NK-92 (cell line): ENCODE data around the gene MED29.
"Not testable (repeated sequence)": the region's sequence is repeated elsewhere in the genome, so short reads cannot be mapped to it uniquely, and the experiment has no call there.

Experiments
- DNase-seq: peaks from one replicate; lab custom pipeline; 2025; ENCODE audit not compliant: unreplicated experiment; lab: John Stamatoyannopoulos, UW

The MED29 gene

GRCh38 chr19:39370735-39371134 lies 20.4 kb upstream of the MED29 start:
- no peak for DNase-seq

- DNase-seq, result no peak
Measured at GRCh38 chr19:39372047-39372802, 19.0 kb upstream of the MED29 start.

- no peak for DNase-seq
Measured at GRCh38 chr19:39372941-39373340, 18.2 kb upstream of the MED29 start.

- no peak for DNase-seq
Measured at GRCh38 chr19:39375929-39376328, 15.2 kb upstream of the MED29 start.

- DNase-seq, result no peak
Measured at GRCh38 chr19:39377373-39378362, 13.5 kb upstream of the MED29 start.

GRCh38 chr19:39379366-39379765 lies 11.8 kb upstream of the MED29 start:
- not testable (repeated sequence) for DNase-seq

GRCh38 chr19:39379865-39380396 lies 11.2 kb upstream of the MED29 start:
- DNase-seq, result no peak

- no peak for DNase-seq
Measured at GRCh38 chr19:39380521-39381502, 10.4 kb upstream of the MED29 start.

GRCh38 chr19:39381910-39382611 lies 9.1 kb upstream of the MED29 start:
- DNase-seq, result no peak

- DNase-seq, result no peak
Measured at GRCh38 chr19:39382991-39383828, 8.0 kb upstream of the MED29 start.

- DNase-seq, result no peak
Measured at GRCh38 chr19:39384839-39385568, 6.2 kb upstream of the MED29 start.

GRCh38 chr19:39385629-39386411 lies 5.4 kb upstream of the MED29 start:
- no peak for DNase-seq

- no peak for DNase-seq
Measured at GRCh38 chr19:39386557-39386956, 4.6 kb upstream of the MED29 start.

GRCh38 chr19:39388657-39389056 lies 2.5 kb upstream of the MED29 start:
- no peak for DNase-seq

GRCh38 chr19:39389631-39390414 lies 1.4 kb upstream of the MED29 start:
- DNase-seq, result no peak

GRCh38 chr19:39390451-39390750 lies 777 bp upstream of the MED29 start:
- DNase-seq, result peak; percentile 61
